ENCODE data around the gene MYT1. TPM values are rescaled to one million over a fixed set of nuclear protein-coding genes. Genes with fewer than 3 reads are reported as not detected.

The MYT1 gene
- total RNA-seq, 1 donor from 2014 or later, result not detected

GRCh38 chr20:64256282-64256935, 92.2 kb downstream of the MYT1 start:
- Histone ChIP-seq H3K4me3 (peak overlapping the region; percentile 74), H3K27ac (peak overlapping the region; percentile 86), H3K9me3 (no peaks in the 10 kb centered on the region), H3K27me3 (ENCODE audit: low read depth) (no peaks in the 10 kb centered on the region), H3K36me3 (peaks cover 11% of the 10 kb centered on the region), H3K4me1 (peaks cover 46% of the 10 kb centered on the region)
- intact Hi-C loops (cut with DNase I), result no loop called here
- DNase-seq (no peak), ATAC-seq (no peak)
- TF ChIP-seq CTCF (IDR thresholded peaks at IDR 0.05), result no peak

DNA sequence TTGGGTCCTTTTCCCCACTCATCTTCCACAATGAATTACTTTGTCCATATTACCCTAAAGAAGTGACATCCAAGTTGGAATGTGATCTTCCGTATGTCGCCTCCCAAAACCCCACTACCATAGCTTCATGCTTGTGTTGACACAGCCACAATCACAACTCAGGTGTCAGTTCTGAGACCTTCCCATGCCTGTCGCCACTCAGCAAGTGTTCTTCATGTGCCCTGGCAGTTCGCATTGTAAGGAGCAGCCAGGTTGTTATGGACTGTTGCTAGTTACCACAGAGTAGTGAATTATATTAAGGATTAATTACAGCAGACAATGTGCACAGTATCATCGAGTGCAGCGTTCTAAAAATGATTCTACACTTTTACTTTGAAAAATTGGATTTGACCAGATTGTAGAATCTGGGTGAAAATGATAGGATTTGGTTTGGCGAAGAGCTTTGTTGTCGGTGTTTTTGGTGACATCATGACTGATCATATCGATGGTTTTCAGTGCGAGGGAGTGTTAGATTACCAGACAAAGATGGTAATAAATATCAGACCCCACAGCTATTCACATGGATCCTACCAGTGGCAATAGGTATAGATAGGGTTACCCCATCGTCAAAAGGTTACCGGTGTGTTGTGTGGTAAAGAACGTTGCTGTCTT, 93.0 kb downstream of the MYT1 start:
- Histone ChIP-seq H3K9me3 (no peaks in the 10 kb centered on the region), H3K4me1 (peaks cover 49% of the 10 kb centered on the region), H3K27ac (no peak overlapping the region), H3K4me3 (peak overlapping the region; percentile 74), H3K27me3 (ENCODE audit: low read depth) (no peaks in the 10 kb centered on the region), H3K36me3 (peaks cover 12% of the 10 kb centered on the region)
- no peak for TF ChIP-seq CTCF (IDR thresholded peaks at IDR 0.05)
- intact Hi-C loops (cut with DNase I), result no loop called here
- ATAC-seq (no peak), DNase-seq (no peak)

- H3K27ac ChIP-seq, result no peak overlapping the region
- peaks cover 12% of the 10 kb centered on the region for H3K36me3 ChIP-seq
- intact Hi-C loops (cut with DNase I), result no loop called here
- no peak for TF ChIP-seq CTCF (IDR thresholded peaks at IDR 0.05)
- ATAC-seq, result no peak
- no peaks in the 10 kb centered on the region for H3K9me3 ChIP-seq
- H3K27me3 ChIP-seq (ENCODE audit: low read depth), result no peaks in the 10 kb centered on the region
- no peak overlapping the region for H3K4me3 ChIP-seq
- no peak for DNase-seq
- peaks cover 49% of the 10 kb centered on the region for H3K4me1 ChIP-seq
These were observed 94.0 kb downstream of the MYT1 start for GRCh38 chr20:64258071-64258823.

GRCh38 chr20:64260239-64260638, 96.0 kb downstream of the MYT1 start:
- peaks cover 43% of the 10 kb centered on the region for H3K4me1 ChIP-seq
- no peaks in the 10 kb centered on the region for H3K27me3 ChIP-seq (ENCODE audit: low read depth)
- intact Hi-C loops (cut with DNase I), result no loop called here
- H3K27ac ChIP-seq, result no peak overlapping the region
- H3K36me3 ChIP-seq, result peaks cover 25% of the 10 kb centered on the region
- no peak for ATAC-seq
- H3K9me3 ChIP-seq, result no peaks in the 10 kb centered on the region
- no peak overlapping the region for H3K4me3 ChIP-seq
- TF ChIP-seq CTCF (IDR thresholded peaks at IDR 0.05), result no peak
- DNase-seq, result no peak

GRCh38 chr20:64261138-64261537, 96.9 kb downstream of the MYT1 start:
- Histone ChIP-seq H3K9me3 (no peaks in the 10 kb centered on the region), H3K27ac (peak overlapping the region; percentile 50), H3K27me3 (ENCODE audit: low read depth) (no peaks in the 10 kb centered on the region), H3K4me1 (peaks cover 42% of the 10 kb centered on the region), H3K4me3 (peak overlapping the region; percentile 13), H3K36me3 (peaks cover 33% of the 10 kb centered on the region)
- ATAC-seq (peak; percentile 18 to 34), DNase-seq (no peak)
- no peak for TF ChIP-seq CTCF (IDR thresholded peaks at IDR 0.05)
- intact Hi-C loops (cut with DNase I), result no loop called here

Data from lower lobe of right lung (tissue), 2 donors.